HG03280 (cell line): ENCODE data around the gene KRTAP2-1.
"Not testable (repeated sequence)": the region's sequence is repeated elsewhere in the genome, so short reads cannot be mapped to it uniquely, and the experiment has no call there.

ENCODE experiments used
- ATAC-seq: cut with Tn5 transposase; IDR thresholded peaks from one replicate; pipeline ENCODE4 v1.9.1; 2021; ENCODE audit warnings: mild to moderate bottlenecking, moderate library complexity; ENCODE audit not compliant: unreplicated experiment

Gene KRTAP2-1

GRCh38 chr17:41058741-41059140 is 11.6 kb upstream of the KRTAP2-1 start:
- no peak for ATAC-seq

- ATAC-seq = no peak
Measured at GRCh38 chr17:41057547-41057946, 10.4 kb upstream of the KRTAP2-1 start.

GRCh38 chr17:41055130-41055529 is 8.0 kb upstream of the KRTAP2-1 start, which contains the start of gene KRTAP2-2:
Gene KRTAP2-2 (minus strand): TSS chr17:41055230. CDS start chr17:41055211, 19 bp downstream.
- not testable (repeated sequence) for ATAC-seq

GRCh38 chr17:41054556-41054955 is 7.4 kb upstream of the KRTAP2-1 start:
- ATAC-seq = not testable (repeated sequence)

GRCh38 chr17:41054025-41054424 is 6.9 kb upstream of the KRTAP2-1 start:
- no peak for ATAC-seq

GRCh38 chr17:41052566-41052965 is 5.5 kb upstream of the KRTAP2-1 start:
- ATAC-seq = no peak

GRCh38 chr17:41049110-41049509 is 2.0 kb upstream of the KRTAP2-1 start:
- ATAC-seq = no peak

GRCh38 chr17:41048441-41048840 is 1.3 kb upstream of the KRTAP2-1 start:
- ATAC-seq = no peak

GRCh38 chr17:41042953-41043352 is 4.2 kb downstream of the KRTAP2-1 start:
- ATAC-seq = no peak

- not testable (repeated sequence) for ATAC-seq
Measured at GRCh38 chr17:41040783-41041571, 6.1 kb downstream of the KRTAP2-1 start, which contains the start of gene KRTAP1-1. Gene KRTAP1-1 (minus strand): TSS chr17:41041450. CDS start chr17:41041397, 53 bp downstream.

GRCh38 chr17:41037853-41038350 is 9.2 kb downstream of the KRTAP2-1 start:
- ATAC-seq = no peak

GRCh38 chr17:41034346-41034935 is 12.7 kb downstream of the KRTAP2-1 start, which contains the start of gene KRTAP1-3:
Gene KRTAP1-3 (minus strand): TSS chr17:41034874. CDS start chr17:41034821, 53 bp downstream.
- ATAC-seq = not testable (repeated sequence)

- no peak for ATAC-seq
Measured at GRCh38 chr17:41029633-41030245, 17.4 kb downstream of the KRTAP2-1 start, which contains the start of gene KRTAP1-4. Gene KRTAP1-4 (minus strand): TSS chr17:41030195. CDS start chr17:41030078, 117 bp downstream.

- ATAC-seq = no peak
Measured at GRCh38 chr17:41026715-41027471, 20.2 kb downstream of the KRTAP2-1 start, which contains the start of gene KRTAP1-5. Gene KRTAP1-5 (minus strand): TSS chr17:41027208. CDS start chr17:41027155, 53 bp downstream.

- no peak for ATAC-seq
Measured at GRCh38 chr17:41024697-41025096, 22.4 kb downstream of the KRTAP2-1 start.

GRCh38 chr17:41020336-41020735 is 26.8 kb downstream of the KRTAP2-1 start:
- no peak for ATAC-seq

- no peak for ATAC-seq
Measured at GRCh38 chr17:41019415-41019814, 27.7 kb downstream of the KRTAP2-1 start.

- no peak for ATAC-seq
Measured at GRCh38 chr17:41018541-41018940, 28.6 kb downstream of the KRTAP2-1 start.

- ATAC-seq = no peak
Measured at GRCh38 chr17:41016578-41017215, 30.4 kb downstream of the KRTAP2-1 start.

GRCh38 chr17:41015454-41015853 is 31.7 kb downstream of the KRTAP2-1 start:
- ATAC-seq = no peak
